ENCODE results near the gene RBM18. TPM values are rescaled to one million over a fixed set of nuclear protein-coding genes. Genes with fewer than 3 reads are reported as not detected.

RBM18 gene
- total RNA-seq, 1 donor, result 11.2 TPM

DNA sequence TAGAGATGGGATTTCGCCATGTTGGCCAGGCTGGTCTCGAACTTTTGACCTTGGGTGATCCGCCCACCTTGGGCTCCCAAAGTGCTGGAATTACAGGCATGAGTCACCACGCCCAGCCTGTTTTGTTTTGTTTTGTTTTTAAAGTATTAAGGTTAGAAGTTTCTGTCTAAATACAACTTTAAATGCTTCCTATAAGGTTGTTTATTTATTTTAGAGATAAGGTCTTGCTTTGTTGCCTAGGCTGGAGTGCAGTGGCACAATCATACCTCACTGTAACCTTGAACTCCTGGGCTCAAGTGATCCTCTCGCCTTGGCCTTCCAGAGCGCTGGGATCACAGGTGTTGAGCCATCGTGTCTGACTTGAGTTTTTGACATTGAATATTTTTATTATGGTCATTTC is 11.5 kb upstream of the RBM18 start:
- TF ChIP-seq, protein P1, sequence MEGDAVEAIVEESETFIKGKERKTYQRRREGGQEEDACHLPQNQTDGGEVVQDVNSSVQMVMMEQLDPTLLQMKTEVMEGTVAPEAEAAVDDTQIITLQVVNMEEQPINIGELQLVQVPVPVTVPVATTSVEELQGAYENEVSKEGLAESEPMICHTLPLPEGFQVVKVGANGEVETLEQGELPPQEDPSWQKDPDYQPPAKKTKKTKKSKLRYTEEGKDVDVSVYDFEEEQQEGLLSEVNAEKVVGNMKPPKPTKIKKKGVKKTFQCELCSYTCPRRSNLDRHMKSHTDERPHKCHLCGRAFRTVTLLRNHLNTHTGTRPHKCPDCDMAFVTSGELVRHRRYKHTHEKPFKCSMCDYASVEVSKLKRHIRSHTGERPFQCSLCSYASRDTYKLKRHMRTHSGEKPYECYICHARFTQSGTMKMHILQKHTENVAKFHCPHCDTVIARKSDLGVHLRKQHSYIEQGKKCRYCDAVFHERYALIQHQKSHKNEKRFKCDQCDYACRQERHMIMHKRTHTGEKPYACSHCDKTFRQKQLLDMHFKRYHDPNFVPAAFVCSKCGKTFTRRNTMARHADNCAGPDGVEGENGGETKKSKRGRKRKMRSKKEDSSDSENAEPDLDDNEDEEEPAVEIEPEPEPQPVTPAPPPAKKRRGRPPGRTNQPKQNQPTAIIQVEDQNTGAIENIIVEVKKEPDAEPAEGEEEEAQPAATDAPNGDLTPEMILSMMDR (IDR thresholded peaks at IDR 0.05; ENCODE audit: insufficient read depth, low read depth, low read length), result no peak
- H3K4me3 ChIP-seq (ENCODE audit: low read depth, low read length), result no peak overlapping the region
- DNase-seq (ENCODE audit: low read depth), result no peak

DNA sequence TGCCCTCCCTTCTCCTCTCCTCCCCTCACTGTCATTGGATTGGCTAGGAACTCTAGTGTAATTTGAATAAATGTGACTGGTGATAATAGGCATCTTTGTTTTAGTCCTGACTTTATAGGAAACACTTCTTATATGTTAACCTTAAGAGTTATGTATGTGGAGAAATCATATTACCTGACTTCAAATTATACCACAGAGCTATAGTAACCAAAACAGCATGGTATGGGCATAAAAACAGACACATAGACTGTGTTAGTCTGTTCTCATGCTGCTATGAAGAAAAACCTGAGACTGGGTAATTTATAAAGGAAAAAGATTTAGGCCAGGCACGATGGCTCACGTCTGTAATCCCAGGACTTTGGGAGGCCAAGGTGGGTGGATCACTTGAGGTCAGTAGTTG is 9.4 kb upstream of the RBM18 start:
- TF ChIP-seq, protein P1 (IDR thresholded peaks at IDR 0.05; ENCODE audit: insufficient read depth, low read depth, low read length), result no peak
- DNase-seq (ENCODE audit: low read depth), result no peak
- no peak overlapping the region for H3K4me3 ChIP-seq (ENCODE audit: low read depth, low read length)

DNA sequence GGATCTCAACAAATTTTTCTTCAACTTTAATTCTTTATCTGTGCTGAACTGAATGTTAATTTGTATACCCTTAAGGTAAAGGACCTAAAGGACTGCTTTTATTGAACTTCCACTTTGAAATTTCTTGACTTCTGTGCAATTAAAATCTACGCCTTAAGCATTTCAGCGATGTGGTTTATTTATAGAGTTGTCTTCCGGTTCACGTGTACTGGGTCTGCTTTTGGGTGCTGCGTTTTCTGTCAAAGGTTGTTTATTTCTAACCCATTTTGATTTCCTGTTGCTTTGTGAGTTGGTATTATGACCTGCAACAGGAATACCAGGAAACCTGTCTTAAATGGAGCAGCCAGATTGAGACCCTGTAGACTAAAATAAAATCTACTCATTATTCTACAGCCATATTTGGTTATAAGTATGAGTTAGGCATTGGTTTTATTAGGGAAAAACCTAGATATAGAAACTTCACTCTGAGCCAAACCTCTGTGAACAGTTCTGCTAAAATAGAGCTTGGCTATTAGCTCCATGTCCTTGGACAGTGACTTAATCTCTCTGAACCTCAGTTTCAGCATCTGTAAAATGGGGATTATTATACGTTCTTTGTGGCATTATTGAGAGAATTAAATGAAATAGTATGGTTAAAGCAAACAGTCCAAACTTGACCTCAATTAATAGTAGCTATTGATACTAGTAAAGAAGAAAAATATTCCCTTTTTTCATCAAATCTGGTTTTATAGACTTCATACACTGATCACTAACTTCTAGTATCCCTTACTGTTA is 3.6 kb upstream of the RBM18 start:
- H3K4me3 ChIP-seq (ENCODE audit: low read depth, low read length), result no peak overlapping the region
- no peak for DNase-seq (ENCODE audit: low read depth)
- TF ChIP-seq, protein P1 (IDR thresholded peaks at IDR 0.05; ENCODE audit: insufficient read depth, low read depth, low read length), result no peak

DNA sequence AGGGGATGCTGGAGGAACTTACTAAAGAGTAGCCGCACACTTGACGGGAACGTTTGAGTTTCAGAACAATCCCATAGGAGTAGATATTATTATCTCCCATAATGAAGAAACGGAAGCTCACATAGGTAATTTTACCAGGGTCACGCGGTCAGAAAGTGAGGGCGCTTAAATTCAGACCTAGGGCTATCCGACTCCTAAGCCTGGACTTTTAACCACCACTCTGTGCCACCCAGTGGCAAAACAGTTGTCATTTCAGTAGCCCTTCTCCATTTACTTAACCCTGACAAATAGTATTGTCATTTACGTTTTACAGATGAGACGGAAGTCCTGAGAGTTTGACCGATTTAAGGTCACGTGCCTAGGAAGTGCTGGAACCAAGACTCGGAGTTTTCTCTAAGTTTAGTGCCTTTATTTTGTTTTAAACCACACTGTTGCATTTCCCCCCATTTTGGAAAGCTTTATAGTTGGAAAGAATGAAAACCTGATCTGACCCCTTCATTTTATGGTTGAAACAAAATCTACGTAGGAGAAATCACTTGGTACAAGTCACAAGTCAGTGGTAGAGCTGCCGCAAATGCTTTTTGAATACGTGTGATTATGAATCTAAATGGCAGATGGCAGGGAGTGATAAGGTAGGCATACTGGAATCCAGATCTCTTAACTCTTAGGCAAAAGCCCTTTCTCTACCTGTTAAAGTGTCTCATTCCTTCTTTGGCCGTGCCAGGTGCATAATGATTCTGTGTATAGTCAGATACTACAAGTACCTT is 692 bp upstream of the RBM18 start:
- TF ChIP-seq, protein P1 (IDR thresholded peaks at IDR 0.05; ENCODE audit: insufficient read depth, low read depth, low read length), result no peak
- peak; percentile 54 for DNase-seq (ENCODE audit: low read depth)
- H3K4me3 ChIP-seq (ENCODE audit: low read depth, low read length), result peak overlapping the region; percentile 89

DNA sequence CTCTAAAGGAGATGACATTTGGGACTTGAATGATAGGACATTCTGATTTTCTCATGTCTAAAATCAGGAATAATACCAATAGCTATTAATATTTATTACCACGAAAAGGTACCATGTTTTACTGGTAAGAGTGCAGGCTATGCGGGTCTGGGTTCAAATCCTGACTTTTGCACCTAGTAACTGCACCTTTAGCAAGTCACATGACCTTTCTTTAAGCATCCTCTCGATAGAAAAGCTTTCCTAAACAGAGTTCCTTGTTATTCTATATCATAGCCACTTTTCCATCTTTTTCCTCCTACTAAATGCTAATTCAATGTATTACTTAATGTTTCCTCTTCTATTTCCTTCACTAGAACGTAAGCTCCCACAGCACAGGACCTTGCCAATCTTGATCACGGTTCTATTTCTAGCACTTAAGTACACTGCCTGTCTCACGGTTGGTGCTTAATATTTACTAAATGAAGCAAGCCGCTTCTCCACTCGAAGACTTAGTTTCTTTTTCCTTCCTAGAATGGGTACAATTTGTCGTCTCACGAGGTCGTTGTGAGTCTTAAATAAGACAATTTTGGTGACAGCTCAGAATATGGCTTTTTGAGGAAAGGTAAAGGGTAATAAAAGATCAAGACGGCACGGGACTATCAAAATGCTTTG is 816 bp downstream of the RBM18 start:
- TF ChIP-seq, protein P1 (IDR thresholded peaks at IDR 0.05; ENCODE audit: insufficient read depth, low read depth, low read length), result no peak
- peak; percentile 44 for DNase-seq (ENCODE audit: low read depth)

DNA sequence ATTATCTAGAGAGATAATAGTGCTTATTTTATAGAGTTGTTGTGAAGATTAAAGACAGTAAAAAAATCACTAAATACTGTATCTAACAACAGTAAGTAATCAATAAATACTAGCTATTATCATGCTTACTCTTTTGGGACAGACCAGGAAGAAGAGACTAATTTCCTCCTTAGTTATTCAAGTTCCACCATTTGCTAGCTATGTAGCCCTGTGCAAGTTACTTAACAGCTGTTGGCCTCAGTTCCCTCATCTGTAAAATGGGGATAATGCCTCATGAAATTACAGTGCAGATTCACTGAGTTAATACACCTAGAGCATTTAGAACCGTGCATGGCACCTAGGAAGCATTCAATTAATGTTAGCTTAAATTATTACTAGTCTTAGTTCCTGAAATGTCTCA is 2.6 kb downstream of the RBM18 start:
- no peak for DNase-seq (ENCODE audit: low read depth)
- TF ChIP-seq, protein P1 (IDR thresholded peaks at IDR 0.05; ENCODE audit: insufficient read depth, low read depth, low read length), result no peak
- no peak overlapping the region for H3K4me3 ChIP-seq (ENCODE audit: low read depth, low read length)

More for the DNA sequence above, 816 bp downstream of the RBM18 start:
- H3K4me3 ChIP-seq (ENCODE audit: low read depth, low read length), result peak overlapping the region; percentile 89

Data from fibroblast of villous mesenchyme (primary cell).